Neutrophil (primary cell): ENCODE measurements around the gene VSIG4.
A peak's percentile ranks its signal among the peaks of the same experiment; 100 is the strongest.

Experiments used
- H3K27ac ChIP-seq: fragments of 200-600 bp; sonication (generic); 2 replicates; pipeline ENCODE4 v1.5.1; 2016; ENCODE audit warnings: mild to moderate bottlenecking, moderate library complexity
- H3K27me3 ChIP-seq: fragments of 200-600 bp; sonication (generic); 2 replicates; pipeline ENCODE4 v1.6.0; 2016; ENCODE audit warnings: mild to moderate bottlenecking
- H3K36me3 ChIP-seq: fragments of 200-600 bp; sonication (generic); 2 replicates; pipeline ENCODE4 v1.5.1; 2017
- H3K4me1 ChIP-seq, 2 experiments: fragments of 200-600 bp in 1 of 2; sonication (generic) in 1 of 2; 1 replicate in 1 of 2; 2 replicates in 1 of 2; pipeline versions ENCODE4 v1.5.1 to v1.6.1; 2013 to 2016; ENCODE audit warnings: low read depth in 1 of 2, low read length in 1 of 2, mild to moderate bottlenecking in 1 of 2, moderate library complexity in 1 of 2; ENCODE audit not compliant: control insufficient read depth in 1 of 2, insufficient read depth in 1 of 2
- H3K4me3 ChIP-seq, 2 experiments: fragments of 200-600 bp in 1 of 2; sonication (generic) in 1 of 2; 1 replicate in 1 of 2; 2 replicates in 1 of 2; pipeline ENCODE4 v1.5.1; 2013 to 2016; ENCODE audit warnings: low read depth in 1 of 2, low read length in 1 of 2, mild to moderate bottlenecking in 1 of 2, moderate library complexity in 1 of 2
- H3K9me3 ChIP-seq: fragments of 200-600 bp; sonication (generic); 2 replicates; pipeline ENCODE4 v1.5.1; 2016
- CTCF ChIP-seq: fragments of 200-600 bp; sonication (generic); IDR thresholded peaks from 2 replicates; pipeline ENCODE4 v1.5.1; 2016; ENCODE audit warnings: antibody characterized with exemption

VSIG4 gene

DNA sequence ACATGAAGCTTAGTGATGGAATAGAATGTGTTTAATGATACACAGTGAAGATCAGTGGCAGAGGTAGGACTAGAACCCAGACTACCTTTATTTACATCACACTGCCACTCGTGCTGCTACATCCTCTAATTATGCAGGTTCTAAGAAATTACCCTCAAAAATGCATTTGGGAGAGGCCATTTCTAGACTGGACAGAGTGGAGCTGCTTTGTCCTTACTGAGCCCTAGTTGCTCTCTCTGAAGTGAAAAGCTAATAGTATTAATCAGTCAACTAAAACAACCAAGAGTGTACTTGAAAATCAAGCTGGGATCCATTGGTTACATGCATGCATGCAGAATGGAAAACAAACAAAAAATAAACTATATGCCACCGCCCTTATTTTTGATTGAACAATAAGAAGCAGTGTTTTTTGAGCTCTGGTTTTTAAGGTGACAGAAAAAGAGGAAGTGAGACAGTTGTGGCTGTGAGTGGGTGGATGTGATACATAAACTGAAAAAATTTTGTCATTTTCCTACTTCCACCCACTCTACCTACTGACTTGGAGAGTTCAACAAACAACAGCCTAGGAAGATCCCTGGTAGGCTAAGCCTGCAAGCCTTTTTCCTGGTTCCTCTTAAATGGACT, 6.8 kb upstream of the VSIG4 start:
- no peaks in the 10 kb centered on the region for H3K36me3 ChIP-seq
- H3K9me3 ChIP-seq, result no peaks in the 10 kb centered on the region
- H3K4me3 ChIP-seq, result no peak overlapping the region
- no peak for TF ChIP-seq CTCF
- peaks cover 16 to 30% of the 10 kb centered on the region in 2 experiments for H3K4me1 ChIP-seq
- H3K27me3 ChIP-seq, result no peaks in the 10 kb centered on the region
- H3K27ac ChIP-seq, result peak overlapping the region; percentile 13

- Histone ChIP-seq H3K36me3 (no peaks in the 10 kb centered on the region), H3K27ac (no peak overlapping the region), H3K4me3 (no peak overlapping the region), H3K4me1 (peaks cover 16 to 23% of the 10 kb centered on the region in 2 experiments), H3K9me3 (no peaks in the 10 kb centered on the region), H3K27me3 (no peaks in the 10 kb centered on the region)
- TF ChIP-seq CTCF, result no peak
Observed at GRCh38 chrX:66045894-66046293, 6.0 kb upstream of the VSIG4 start.

DNA sequence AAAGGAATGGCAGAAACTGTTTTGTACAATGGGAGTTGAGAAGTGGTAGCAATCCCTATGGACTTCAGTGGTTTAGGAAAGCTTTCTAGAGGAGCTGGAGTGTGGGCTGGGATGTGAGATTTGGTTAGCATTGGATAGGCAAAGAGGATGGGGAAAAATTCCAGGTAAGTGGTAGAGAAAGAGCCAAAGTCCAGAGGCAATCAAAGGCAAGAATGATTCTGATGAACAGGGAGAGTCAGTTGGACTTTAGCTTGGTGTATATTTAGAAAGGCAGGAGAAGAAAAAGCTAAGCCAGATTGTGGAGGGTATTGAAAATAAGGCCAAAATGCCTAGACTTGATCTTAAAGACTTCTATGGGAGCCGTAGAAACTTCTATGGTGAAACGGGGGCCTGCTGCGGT, 3.7 kb upstream of the VSIG4 start:
- H3K27me3 ChIP-seq, result no peaks in the 10 kb centered on the region
- no peak overlapping the region for H3K4me3 ChIP-seq
- no peak overlapping the region for H3K27ac ChIP-seq
- H3K9me3 ChIP-seq, result no peaks in the 10 kb centered on the region
- TF ChIP-seq CTCF, result no peak
- no peaks in the 10 kb centered on the region for H3K36me3 ChIP-seq
- peaks cover 7 to 15% of the 10 kb centered on the region in 2 experiments for H3K4me1 ChIP-seq

- no peak for TF ChIP-seq CTCF
- Histone ChIP-seq H3K27ac (no peak overlapping the region), H3K4me1 (peaks cover 7 to 15% of the 10 kb centered on the region in 2 experiments), H3K27me3 (no peaks in the 10 kb centered on the region), H3K36me3 (no peaks in the 10 kb centered on the region), H3K9me3 (no peaks in the 10 kb centered on the region), H3K4me3 (no peak overlapping the region)
Observed at GRCh38 chrX:66042307-66043077, 2.6 kb upstream of the VSIG4 start.

DNA sequence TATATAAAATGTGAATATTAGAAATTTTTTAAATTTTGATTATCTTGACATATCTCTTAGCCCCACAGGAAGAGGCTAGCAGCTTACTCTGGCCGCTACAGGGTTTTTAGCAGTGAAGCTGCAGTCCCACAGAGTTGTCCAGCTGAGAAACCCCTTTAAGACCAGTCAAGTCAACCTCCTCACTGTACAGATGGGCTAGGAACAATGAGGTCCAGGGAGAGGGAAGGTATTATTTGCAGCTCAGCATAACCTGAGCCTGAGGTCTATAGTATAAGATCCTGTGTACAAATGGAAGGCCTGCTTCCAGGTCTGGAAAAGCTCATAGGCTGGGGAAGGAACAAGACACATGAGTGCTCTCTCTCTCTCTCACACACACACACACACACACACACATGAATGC, 1.8 kb downstream of the VSIG4 start:
- H3K27me3 ChIP-seq, result no peaks in the 10 kb centered on the region
- peaks cover 0 to 6% of the 10 kb centered on the region in 2 experiments for H3K4me1 ChIP-seq
- no peak overlapping the region for H3K27ac ChIP-seq
- no peak for TF ChIP-seq CTCF
- H3K9me3 ChIP-seq, result no peaks in the 10 kb centered on the region
- no peak overlapping the region for H3K4me3 ChIP-seq
- no peaks in the 10 kb centered on the region for H3K36me3 ChIP-seq
